RWPE2 (cell line): ENCODE measurements around the gene PSAPL1.

ENCODE experiments used
- ATAC-seq: fragments of 200-7000 bp; cut with Tn5 transposase; 3 replicates; pipeline ENCODE4 v1.9.1; 2021; ENCODE audit warnings: low read depth
- DNase-seq: peaks from one replicate; pipeline ENCODE4 v3.0.0-alpha.2; 2020; ENCODE audit warnings: low spot score
- H3K27ac ChIP-seq: fragments of 450-650 bp; 2 replicates; pipeline ENCODE4 v1.5.1; 2017; ENCODE audit warnings: mild to moderate bottlenecking; ENCODE audit not compliant: poor library complexity, severe bottlenecking
- H3K27me3 ChIP-seq: fragments of 250-450 bp; sonication (Bioruptor Pico); 2 replicates; pipeline ENCODE4 v1.5.1; 2021; ENCODE audit warnings: mild to moderate bottlenecking, moderate library complexity; ENCODE audit not compliant: insufficient read depth, poor library complexity, severe bottlenecking
- H3K36me3 ChIP-seq: fragments of 250-450 bp; sonication (Bioruptor Pico); 2 replicates; pipeline ENCODE4 v1.5.1; 2020; ENCODE audit warnings: low read depth, mild to moderate bottlenecking, moderate library complexity
- H3K4me1 ChIP-seq: fragments of 250-450 bp; sonication (Bioruptor Pico); 2 replicates; pipeline ENCODE4 v1.5.1; 2021; ENCODE audit warnings: mild to moderate bottlenecking, moderate library complexity; ENCODE audit not compliant: insufficient read depth, poor library complexity, severe bottlenecking
- H3K4me3 ChIP-seq: fragments of 250-450 bp; sonication (Bioruptor Pico); 2 replicates; pipeline ENCODE4 v1.5.1; 2021; ENCODE audit warnings: mild to moderate bottlenecking, moderate library complexity; ENCODE audit not compliant: severe bottlenecking
- H3K9me3 ChIP-seq: fragments of 250-450 bp; sonication (Bioruptor Pico); 2 replicates; pipeline ENCODE4 v1.5.1; 2021; ENCODE audit warnings: mild to moderate bottlenecking, moderate library complexity; ENCODE audit not compliant: severe bottlenecking
- CTCF ChIP-seq: fragments of 450-650 bp; IDR thresholded peaks from one replicate; pipeline ENCODE4 v1.5.1; 2017; ENCODE audit warnings: mild to moderate bottlenecking, moderate library complexity; ENCODE audit not compliant: poor library complexity, severe bottlenecking

PSAPL1 gene

GRCh38 chr4:7392438-7393421 is 42.0 kb downstream of the PSAPL1 start:
- peaks cover 14% of the 10 kb centered on the region for H3K4me1 ChIP-seq
- H3K9me3 ChIP-seq: no peaks in the 10 kb centered on the region
- no peak overlapping the region for H3K27ac ChIP-seq
- H3K36me3 ChIP-seq: no peaks in the 10 kb centered on the region
- ATAC-seq: no peak
- no peak overlapping the region for H3K4me3 ChIP-seq
- DNase-seq: no peak
- H3K27me3 ChIP-seq: no peaks in the 10 kb centered on the region
- no peak for TF ChIP-seq CTCF

- no peak for TF ChIP-seq CTCF
- Histone ChIP-seq H3K36me3 (no peaks in the 10 kb centered on the region), H3K27ac (no peak overlapping the region), H3K4me1 (peaks cover 5% of the 10 kb centered on the region), H3K4me3 (no peak overlapping the region), H3K27me3 (no peaks in the 10 kb centered on the region), H3K9me3 (no peaks in the 10 kb centered on the region)
- DNase-seq: no peak
- no peak for ATAC-seq
Measured at GRCh38 chr4:7391637-7392437, 42.9 kb downstream of the PSAPL1 start.

GRCh38 chr4:7390906-7391636 is 43.7 kb downstream of the PSAPL1 start:
- Histone ChIP-seq H3K27ac (no peak overlapping the region), H3K36me3 (no peaks in the 10 kb centered on the region), H3K27me3 (no peaks in the 10 kb centered on the region), H3K4me3 (no peak overlapping the region), H3K9me3 (no peaks in the 10 kb centered on the region), H3K4me1 (no peaks in the 10 kb centered on the region)
- no peak for TF ChIP-seq CTCF
- DNase-seq (no peak), ATAC-seq (no peak)

GRCh38 chr4:7390336-7390735 is 44.4 kb downstream of the PSAPL1 start:
- H3K27ac ChIP-seq: no peak overlapping the region

More at GRCh38 chr4:7390336-7390735, 44.4 kb downstream of the PSAPL1 start:
- no peaks in the 10 kb centered on the region for H3K9me3 ChIP-seq
- TF ChIP-seq CTCF: no peak
- ATAC-seq (no peak), DNase-seq (no peak)
- H3K4me1 ChIP-seq: no peaks in the 10 kb centered on the region
- no peaks in the 10 kb centered on the region for H3K36me3 ChIP-seq
- H3K4me3 ChIP-seq: no peak overlapping the region
- no peaks in the 10 kb centered on the region for H3K27me3 ChIP-seq
